Measurements from ENCODE around the gene EFCAB5. TPM values are rescaled to one million over a fixed set of nuclear protein-coding genes. Genes with fewer than 3 reads are reported as not detected.
"Not testable (repeated sequence)": the region's sequence is repeated elsewhere in the genome, so short reads cannot be mapped to it uniquely, and the experiment has no call there.

Gene EFCAB5
- total and polyA plus RNA-seq, 2 of the 13 experiments (the other 11 are each of a cell fraction or from before 2014, with no cell fraction given), result 0.15 TPM; not detected in 1

DNA sequence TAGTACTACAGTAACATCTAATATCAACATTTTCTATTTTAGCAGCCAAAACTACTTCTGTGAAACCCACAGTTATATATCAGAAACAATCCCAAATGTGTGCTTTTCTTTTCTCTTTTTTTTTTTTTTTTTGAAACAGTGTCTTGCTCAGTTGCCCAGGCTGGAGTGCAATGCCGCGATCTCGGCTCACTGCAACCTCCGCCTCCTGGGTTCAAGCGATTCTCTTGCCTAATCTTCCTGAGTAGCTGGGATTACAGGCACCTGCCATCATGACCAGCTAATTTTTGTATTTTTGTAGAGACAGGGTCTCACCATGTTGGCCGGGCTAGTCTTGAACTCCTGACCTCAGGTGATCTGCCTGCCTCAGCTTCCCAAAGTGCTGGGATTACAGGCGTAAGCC, 177.2 kb downstream of the EFCAB5 start:
- H3K4me3 ChIP-seq (replicated peaks in 1 of 3; ENCODE audit: insufficient read depth in 1 of 3, low read depth in 2 of 3, low read length in 3 of 3); intact Hi-C loops (cut with micrococcal nuclease; ENCODE audit: unreplicated experiment); DNase-seq (ENCODE audit: low spot score); BruUV-seq (replicated peaks); in situ Hi-C loops (cut with HindIII; ENCODE audit: extremely low pct_ligation_motif_present, low pct_unique_long_range_greater_than_20kb); H4K20me1 ChIP-seq (ENCODE audit: insufficient read depth, low read length); H3K36me3 ChIP-seq (replicated peaks in 1 of 2; ENCODE audit: control insufficient read depth in 1 of 2, insufficient read depth in 2 of 2, low read length in 2 of 2); H2AFZ ChIP-seq (ENCODE audit: low read length); H3K9me3 ChIP-seq (ENCODE audit: low read length); H3K27me3 ChIP-seq (ENCODE audit: control insufficient read depth in 1 of 2, insufficient read depth in 2 of 2, low read length in 2 of 2); FAIRE-seq; H3K27ac ChIP-seq (ENCODE audit: extremely low read length, insufficient read depth, low read length); ATAC-seq; CTCF ChIA-PET (ENCODE audit: low intra/inter-chr PET ratio, low total read pairs): not testable (repeated sequence)
- H3K4me1 ChIP-seq (ENCODE audit: insufficient read depth, low read length), result peaks cover 41% of the 10 kb centered on the region
- POLR2A ChIA-PET, result interaction anchor here (2.5 kb wide), 1 partner anchor 218 kb away, joined by 12 read pairs; no protein-coding TSS in a partner anchor
- H3K79me2 ChIP-seq (ENCODE audit: insufficient read depth, low read length), result peaks cover 51% of the 10 kb centered on the region
- peak overlapping the region; percentile 81 for H3K4me2 ChIP-seq (ENCODE audit: low read depth, low read length)
- H3K9ac ChIP-seq (ENCODE audit: insufficient read depth, low read depth, low read length), result peak overlapping the region; percentile 99; the same call in 1 of the 2 replicates
- WGBS (ENCODE audit: low lambda C conversion rate), result 97% methylated on average over 7 of the region's 7 CpGs
- TF ChIP-seq, protein P1, sequence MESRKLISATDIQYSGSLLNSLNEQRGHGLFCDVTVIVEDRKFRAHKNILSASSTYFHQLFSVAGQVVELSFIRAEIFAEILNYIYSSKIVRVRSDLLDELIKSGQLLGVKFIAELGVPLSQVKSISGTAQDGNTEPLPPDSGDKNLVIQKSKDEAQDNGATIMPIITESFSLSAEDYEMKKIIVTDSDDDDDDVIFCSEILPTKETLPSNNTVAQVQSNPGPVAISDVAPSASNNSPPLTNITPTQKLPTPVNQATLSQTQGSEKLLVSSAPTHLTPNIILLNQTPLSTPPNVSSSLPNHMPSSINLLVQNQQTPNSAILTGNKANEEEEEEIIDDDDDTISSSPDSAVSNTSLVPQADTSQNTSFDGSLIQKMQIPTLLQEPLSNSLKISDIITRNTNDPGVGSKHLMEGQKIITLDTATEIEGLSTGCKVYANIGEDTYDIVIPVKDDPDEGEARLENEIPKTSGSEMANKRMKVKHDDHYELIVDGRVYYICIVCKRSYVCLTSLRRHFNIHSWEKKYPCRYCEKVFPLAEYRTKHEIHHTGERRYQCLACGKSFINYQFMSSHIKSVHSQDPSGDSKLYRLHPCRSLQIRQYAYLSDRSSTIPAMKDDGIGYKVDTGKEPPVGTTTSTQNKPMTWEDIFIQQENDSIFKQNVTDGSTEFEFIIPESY (CRISPR knock-in tag; IDR thresholded peaks at IDR 0.05), result peak; percentile 43; the same call in 1 of the 2 replicates
- TF ChIP-seq ZNF121 (CRISPR knock-in tag; IDR thresholded peaks at IDR 0.05), result peak; percentile 69

DNA sequence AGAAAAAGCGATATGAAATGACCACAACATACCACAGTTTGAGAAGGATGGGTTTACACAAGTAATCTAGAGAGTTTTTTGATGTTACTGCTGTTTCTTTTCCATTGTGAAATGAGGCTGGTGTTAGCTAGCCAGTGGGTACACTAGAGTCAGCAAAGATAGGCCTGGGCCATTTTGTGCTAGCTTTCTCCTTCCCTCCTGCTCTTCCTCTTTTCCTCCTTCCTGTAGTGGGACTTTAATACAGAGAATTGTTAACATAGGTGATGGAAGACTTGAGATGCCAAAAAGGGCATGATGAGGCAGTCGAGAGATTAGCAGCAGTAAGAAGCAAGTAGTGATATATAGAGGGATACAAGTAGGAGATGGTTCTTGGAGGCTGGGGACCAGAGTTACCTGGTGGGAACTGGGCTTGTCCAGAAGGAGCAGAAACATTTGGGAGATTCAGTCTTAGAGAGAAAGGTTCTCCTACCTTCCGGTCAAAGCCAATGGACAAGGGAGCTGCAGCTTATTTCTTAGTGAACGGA, 182.9 kb downstream of the EFCAB5 start:
- WGBS (ENCODE audit: low lambda C conversion rate), result 94% methylated on average over 4 of the region's 4 CpGs
- DNase-seq (ENCODE audit: low spot score) (no peak), ATAC-seq (no peak), FAIRE-seq (no peak)
- ChIA-PET CTCF (ENCODE audit: low intra/inter-chr PET ratio, low total read pairs) (interaction anchor here (1.3 to 2.7 kb wide), 4 partner anchors 20 to 212 kb away, joined by 7 to 14 read pairs (median 11); partner anchors contain the start of gene SLC6A4), POLR2A (interaction anchor here (1.0 to 1.5 kb wide), 2 partner anchors 20 to 98 kb away, joined by 3 to 4 read pairs; no protein-coding TSS in a partner anchor)
- TF ChIP-seq ZNF709 (CRISPR knock-in tag; IDR thresholded peaks at IDR 0.05) (no peak), JUNB (CRISPR knock-in tag; IDR thresholded peaks at IDR 0.05; ENCODE audit: borderline replicate concordance) (no peak), BORCS8-MEF2B (CRISPR knock-in tag; IDR thresholded peaks at IDR 0.05) (no peak), ZFX (CRISPR knock-in tag; IDR thresholded peaks at IDR 0.05; ENCODE audit: low read depth) (peak; percentile 23; the same call in 1 of the 2 replicates)
- TF ChIP-seq, protein P2, sequence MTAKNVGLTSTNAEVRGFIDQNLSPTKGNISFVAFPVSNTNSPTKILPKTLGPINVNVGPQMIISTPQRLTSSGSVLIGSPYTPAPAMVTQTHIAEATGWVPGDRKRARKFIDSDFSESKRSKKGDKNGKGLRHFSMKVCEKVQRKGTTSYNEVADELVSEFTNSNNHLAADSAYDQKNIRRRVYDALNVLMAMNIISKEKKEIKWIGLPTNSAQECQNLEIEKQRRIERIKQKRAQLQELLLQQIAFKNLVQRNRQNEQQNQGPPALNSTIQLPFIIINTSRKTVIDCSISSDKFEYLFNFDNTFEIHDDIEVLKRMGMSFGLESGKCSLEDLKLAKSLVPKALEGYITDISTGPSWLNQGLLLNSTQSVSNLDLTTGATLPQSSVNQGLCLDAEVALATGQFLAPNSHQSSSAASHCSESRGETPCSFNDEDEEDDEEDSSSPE (CRISPR knock-in tag; IDR thresholded peaks at IDR 0.05), result no peak
- Histone ChIP-seq H3K36me3 (replicated peaks in 1 of 2; ENCODE audit: control insufficient read depth in 1 of 2, insufficient read depth in 2 of 2, low read length in 2 of 2) (peaks cover 3 to 16% of the 10 kb centered on the region in 2 experiments; a peak in 4 of 5 replicates), H3K4me1 (ENCODE audit: insufficient read depth, low read length) (peaks cover 24% of the 10 kb centered on the region), H3K9me3 (ENCODE audit: low read length) (no peaks in the 10 kb centered on the region), H4K20me1 (ENCODE audit: insufficient read depth, low read length) (peaks cover 2% of the 10 kb centered on the region; the same call in 1 of the 2 replicates), H3K4me2 (ENCODE audit: low read depth, low read length) (no peak overlapping the region), H3K4me3 (replicated peaks in 1 of 3; ENCODE audit: insufficient read depth in 1 of 3, low read depth in 2 of 3, low read length in 3 of 3) (no peak overlapping the region), H3K27ac (ENCODE audit: extremely low read length, insufficient read depth, low read length) (no peak overlapping the region), H2AFZ (ENCODE audit: low read length) (no peak overlapping the region), H3K9ac (ENCODE audit: insufficient read depth, low read depth, low read length) (no peak overlapping the region), H3K27me3 (ENCODE audit: control insufficient read depth in 1 of 2, insufficient read depth in 2 of 2, low read length in 2 of 2) (no peaks in the 10 kb centered on the region), H3K79me2 (ENCODE audit: insufficient read depth, low read length) (peaks cover 39% of the 10 kb centered on the region)
- BruUV-seq (replicated peaks), result no TSS peak
- intact Hi-C loops (cut with micrococcal nuclease; ENCODE audit: unreplicated experiment), result no loop called here
- in situ Hi-C loops (cut with HindIII; ENCODE audit: extremely low pct_ligation_motif_present, low pct_unique_long_range_greater_than_20kb), result loop anchor here (10.0 kb wide), 1 partner anchor 110 kb away; the partner anchor contains the start of gene SLC6A4
